GM13976 (cell line): Measurements from ENCODE around the gene TMIE.
A peak's percentile ranks its signal among the peaks of the same experiment; 100 is the strongest.

Experiments used
- DNase-seq: peaks from one replicate; pipeline ENCODE4 v3.0.0; 2012; ENCODE audit warnings: low spot score
- CTCF ChIP-seq: IDR thresholded peaks from 2 replicates; pipeline ENCODE4 v1.5.1; 2012; ENCODE audit warnings: borderline replicate concordance, mild to moderate bottlenecking; ENCODE audit not compliant: insufficient read depth; ENCODE audit errors: extremely low read depth, missing control alignments, control extremely low read depth
- in situ Hi-C: fragments of 300-500 bp; cut with MboI; formaldehyde crosslinking; loops from one replicate; pipeline ENCODE4 v1.12.0; 2022; ENCODE audit warnings: low sequenced_read_pairs, mixed read lengths, inconsistent platforms; ENCODE audit not compliant: unreplicated experiment

TMIE gene

DNA sequence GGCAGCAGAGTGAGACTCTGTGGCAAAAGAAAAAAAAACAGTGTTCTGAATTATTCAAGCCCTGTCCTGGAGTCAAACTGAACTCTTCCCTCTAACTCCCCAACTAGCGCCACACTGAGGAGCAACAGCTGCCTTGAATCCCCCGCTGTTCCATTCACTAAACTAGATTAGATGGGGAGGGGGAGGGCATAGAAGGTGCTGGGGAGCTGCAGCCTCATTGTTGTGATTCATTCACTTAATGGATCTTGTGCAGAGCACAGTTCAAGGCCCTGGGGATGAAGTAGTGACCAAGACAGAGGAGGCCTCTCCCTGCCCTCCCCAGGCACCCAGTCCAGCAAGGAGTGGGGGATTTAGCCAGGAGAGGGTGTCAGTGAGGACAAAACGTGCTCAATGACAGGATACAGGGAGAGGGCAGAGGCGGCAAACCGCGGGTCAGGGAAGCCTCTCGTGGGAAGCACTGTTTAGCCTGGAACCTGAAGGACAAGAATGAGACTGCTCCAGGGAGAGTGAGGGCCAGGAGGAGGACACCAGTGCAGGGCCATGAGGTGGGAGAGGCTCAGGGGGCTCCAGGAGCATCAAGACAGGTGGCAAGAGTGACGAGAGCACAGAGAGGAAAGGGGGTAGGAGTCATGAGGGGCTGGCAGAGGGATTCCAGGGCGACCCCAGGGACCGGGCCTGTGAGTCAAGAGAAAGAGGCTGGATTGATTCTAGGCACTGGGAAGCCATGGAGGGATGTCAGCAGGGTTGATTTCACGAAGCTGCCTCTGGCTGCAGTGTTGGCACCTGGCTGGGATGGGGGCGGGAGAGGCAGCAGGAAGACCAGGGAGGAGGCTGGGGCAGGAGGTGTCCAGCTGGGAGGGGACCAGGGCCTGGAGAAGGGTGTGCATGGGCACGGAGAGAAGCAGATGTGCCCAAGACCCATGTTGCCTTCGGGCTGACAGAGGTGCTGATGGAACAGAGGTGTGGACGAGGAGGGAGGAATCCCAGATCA lies 39.1 kb upstream of the TMIE start:
- in situ Hi-C loops = no loop called here
- no peak for TF ChIP-seq CTCF
- peak; percentile 13 for DNase-seq

DNA sequence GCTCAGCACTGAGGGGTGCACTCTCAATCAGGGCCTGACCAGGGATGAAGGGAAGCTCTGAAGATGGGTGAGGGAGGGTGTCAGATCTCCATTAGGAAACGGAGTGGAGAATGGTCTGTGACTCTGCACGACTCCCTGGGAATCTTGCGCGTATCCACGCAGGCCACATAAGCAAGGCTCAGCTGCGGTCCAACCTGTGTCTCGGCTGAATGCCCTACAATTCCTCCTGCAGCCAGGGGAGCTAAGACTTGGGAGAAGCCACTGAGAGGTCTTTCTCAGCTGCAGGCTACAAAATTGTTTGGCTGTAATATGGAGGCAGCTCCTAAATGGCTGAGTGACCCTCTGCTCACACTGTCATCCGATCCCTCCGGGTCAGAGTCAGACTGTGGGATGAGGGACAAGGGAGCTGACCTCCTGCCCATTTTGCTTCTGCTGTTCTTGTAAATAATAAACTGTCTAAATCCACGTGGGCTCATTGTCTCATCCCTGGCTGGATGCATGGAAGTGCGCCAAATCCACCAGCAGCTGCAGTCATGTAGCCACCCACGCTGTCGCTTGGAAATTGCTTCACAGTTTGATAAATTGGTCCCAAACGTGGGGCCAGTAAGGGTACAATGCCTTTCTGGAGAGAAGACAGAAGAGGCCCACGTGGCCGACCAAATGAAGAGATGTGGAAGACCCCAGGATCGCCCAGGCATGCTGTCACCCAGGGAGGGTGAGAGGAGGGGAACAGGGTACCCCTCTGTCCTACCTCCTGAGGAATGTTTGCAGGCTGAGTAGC lies 38.2 kb upstream of the TMIE start:
- no peak for TF ChIP-seq CTCF
- in situ Hi-C loops = no loop called here
- peak; percentile 5 for DNase-seq

DNA sequence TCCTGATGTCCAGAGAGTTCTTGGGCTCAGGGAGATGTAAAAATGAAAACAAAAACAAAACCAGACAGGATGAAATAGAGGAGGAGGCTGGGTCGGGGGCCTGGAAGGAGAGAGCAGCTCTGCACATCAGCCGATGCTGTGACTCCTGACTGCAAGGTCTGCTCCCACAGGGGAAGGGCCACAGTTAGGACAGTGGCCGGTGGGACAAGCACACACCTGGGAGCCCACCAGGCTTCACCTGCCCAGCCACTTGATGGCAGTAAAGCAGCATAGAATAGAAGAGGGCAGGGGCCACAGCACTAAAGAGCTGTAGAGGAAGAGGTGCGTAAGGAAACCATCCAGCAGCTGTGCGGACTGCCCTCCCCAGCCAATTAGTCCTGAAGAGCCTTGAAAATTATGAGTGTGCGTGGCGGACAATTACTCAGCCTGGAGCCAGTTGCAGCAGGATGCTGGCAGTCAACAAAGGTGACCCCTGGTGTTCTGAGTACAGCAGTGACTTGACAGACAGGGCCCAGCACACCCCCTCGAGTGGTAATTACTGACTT lies 37.5 kb upstream of the TMIE start:
- no peak for TF ChIP-seq CTCF
- in situ Hi-C loops = no loop called here
- peak; percentile 21 for DNase-seq

DNA sequence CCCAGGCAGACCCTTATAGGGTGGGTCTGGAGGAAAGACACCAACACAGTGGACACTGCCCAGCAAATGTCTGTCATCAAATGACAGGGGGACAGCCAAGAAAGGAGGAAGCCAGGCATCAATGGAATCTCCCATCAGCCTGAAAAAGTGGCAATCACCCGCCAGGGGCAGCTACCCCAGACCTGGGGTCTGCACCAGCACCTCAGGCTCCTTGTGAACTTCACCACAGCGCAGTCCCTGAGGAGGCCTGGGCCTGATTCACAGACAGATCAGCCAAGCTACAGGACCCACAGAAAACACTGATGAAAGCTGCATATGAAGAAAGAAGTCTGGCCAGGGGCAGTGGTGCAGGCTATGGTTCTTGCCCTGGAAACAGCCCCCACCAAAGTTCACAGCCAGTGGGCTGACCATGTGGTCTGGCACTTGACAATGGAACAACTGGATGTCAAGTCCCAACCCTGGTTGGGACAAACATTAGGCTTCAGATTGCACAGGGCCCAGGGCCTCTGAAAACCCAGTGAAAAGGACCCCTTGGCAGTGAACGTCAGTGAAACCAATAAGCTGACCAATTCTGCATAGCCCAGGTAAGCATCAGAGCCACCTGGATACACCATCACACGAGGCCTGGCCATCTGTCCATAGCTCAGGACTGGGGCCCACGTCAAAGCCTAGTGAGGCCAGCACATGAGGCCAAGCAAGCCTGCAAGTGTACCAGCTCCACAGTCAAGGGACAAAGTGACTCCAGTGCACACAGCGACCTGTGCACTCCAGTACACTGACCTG lies 36.8 kb upstream of the TMIE start:
- in situ Hi-C loops = no loop called here
- DNase-seq = peak; percentile 8
- TF ChIP-seq CTCF = no peak

DNA sequence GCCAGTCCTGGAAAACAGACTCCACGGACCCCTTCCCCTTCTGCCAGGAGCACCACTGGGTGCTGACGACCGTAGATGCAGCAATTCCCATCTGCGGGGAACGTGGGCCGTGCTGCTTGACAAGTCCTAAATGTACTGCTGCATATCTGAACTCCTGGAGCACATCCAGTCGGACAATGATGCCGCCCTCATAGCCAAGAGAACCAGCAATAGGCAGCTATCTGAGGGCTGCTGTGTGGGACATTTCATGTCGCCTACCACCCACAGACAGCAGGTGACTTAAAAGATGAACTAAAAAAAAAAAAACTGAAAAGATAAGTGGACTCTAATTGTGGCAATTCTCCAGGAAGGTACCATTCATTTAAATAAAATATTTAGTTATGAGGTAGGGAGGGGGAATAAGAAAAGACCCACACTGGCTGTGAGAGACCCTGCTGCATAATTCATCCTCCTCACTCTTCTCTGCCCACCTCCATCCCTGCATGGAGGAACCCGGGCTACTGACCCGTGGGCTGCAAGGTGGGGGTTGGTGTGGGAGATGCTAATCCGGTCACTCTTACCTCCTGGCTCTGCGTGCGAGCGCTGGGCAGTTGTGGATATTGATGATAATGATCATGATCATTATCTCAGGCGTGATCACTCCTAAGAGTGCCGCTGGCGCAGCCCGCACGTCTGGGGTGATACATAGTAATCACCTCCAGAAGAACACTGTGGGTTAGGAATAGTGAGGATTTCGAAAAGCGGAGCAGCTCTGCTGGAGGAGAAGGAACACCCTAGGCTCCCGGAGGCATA lies 36.0 kb upstream of the TMIE start:
- DNase-seq = no peak
- in situ Hi-C loops = no loop called here
- TF ChIP-seq CTCF = no peak
